C4-2B (cell line): Measurements from ENCODE around the gene MYO1C.
"Not testable (repeated sequence)": the region's sequence is repeated elsewhere in the genome, so short reads cannot be mapped to it uniquely, and the experiment has no call there.

Experiments
- ZFX ChIP-seq: fragments of 450-650 bp; IDR thresholded peaks from 2 replicates; pipeline ENCODE4 v1.6.1; 2017
- TF ChIP-seq, protein P1 (sequence below): fragments of 450-650 bp; conservative IDR thresholded peaks from 2 replicates; pipeline ENCODE4 v1.5.1; 2017; ENCODE audit warnings: mild to moderate bottlenecking

GRCh38 chr17:1453694-1454093, 38.8 kb downstream of the MYO1C start:
- TF ChIP-seq, protein P1, sequence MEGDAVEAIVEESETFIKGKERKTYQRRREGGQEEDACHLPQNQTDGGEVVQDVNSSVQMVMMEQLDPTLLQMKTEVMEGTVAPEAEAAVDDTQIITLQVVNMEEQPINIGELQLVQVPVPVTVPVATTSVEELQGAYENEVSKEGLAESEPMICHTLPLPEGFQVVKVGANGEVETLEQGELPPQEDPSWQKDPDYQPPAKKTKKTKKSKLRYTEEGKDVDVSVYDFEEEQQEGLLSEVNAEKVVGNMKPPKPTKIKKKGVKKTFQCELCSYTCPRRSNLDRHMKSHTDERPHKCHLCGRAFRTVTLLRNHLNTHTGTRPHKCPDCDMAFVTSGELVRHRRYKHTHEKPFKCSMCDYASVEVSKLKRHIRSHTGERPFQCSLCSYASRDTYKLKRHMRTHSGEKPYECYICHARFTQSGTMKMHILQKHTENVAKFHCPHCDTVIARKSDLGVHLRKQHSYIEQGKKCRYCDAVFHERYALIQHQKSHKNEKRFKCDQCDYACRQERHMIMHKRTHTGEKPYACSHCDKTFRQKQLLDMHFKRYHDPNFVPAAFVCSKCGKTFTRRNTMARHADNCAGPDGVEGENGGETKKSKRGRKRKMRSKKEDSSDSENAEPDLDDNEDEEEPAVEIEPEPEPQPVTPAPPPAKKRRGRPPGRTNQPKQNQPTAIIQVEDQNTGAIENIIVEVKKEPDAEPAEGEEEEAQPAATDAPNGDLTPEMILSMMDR: not testable (repeated sequence)
- TF ChIP-seq ZFX: not testable (repeated sequence)
